Mesendoderm (in vitro differentiated cells): Measurements from ENCODE around the gene PCSK5.

Source experiments
- DNase-seq: peaks from one replicate; pipeline ENCODE4 v3.0.0; 2013
- H2AK5ac ChIP-seq: 2 replicates; pipeline ENCODE4 v1.6.1; 2013; ENCODE audit warnings: low read length, inconsistent platforms
- H2BK120ac ChIP-seq: 2 replicates; pipeline ENCODE4 v1.6.1; 2013; ENCODE audit warnings: low read depth, mild to moderate bottlenecking, low read length, moderate library complexity, mixed read lengths
- H2BK15ac ChIP-seq: replicated peaks from 2 replicates; pipeline ENCODE4 v1.6.1; 2013; ENCODE audit warnings: low read depth, mild to moderate bottlenecking, moderate library complexity
- H2BK5ac ChIP-seq: 2 replicates; pipeline ENCODE4 v1.6.1; 2013; ENCODE audit warnings: low read length, inconsistent platforms
- H3K18ac ChIP-seq: 2 replicates; pipeline ENCODE4 v1.6.1; 2013; ENCODE audit warnings: mild to moderate bottlenecking, low read length, mixed read lengths
- H3K23ac ChIP-seq: one replicate; pipeline ENCODE4 v1.6.1; 2013; ENCODE audit warnings: low read length
- H3K27ac ChIP-seq: 2 replicates; pipeline ENCODE4 v1.5.1; 2013; ENCODE audit warnings: low read depth, mild to moderate bottlenecking, inconsistent platforms, low read length, moderate library complexity
- H3K27me3 ChIP-seq: 2 replicates; pipeline ENCODE4 v1.6.1; 2013; ENCODE audit warnings: low read length, control low read depth, mild to moderate bottlenecking, inconsistent platforms; ENCODE audit not compliant: insufficient read depth, poor library complexity
- H3K36me3 ChIP-seq: 2 replicates; pipeline ENCODE4 v1.6.1; 2013; ENCODE audit warnings: low read length, inconsistent platforms; ENCODE audit not compliant: control insufficient read depth, insufficient read depth
- H3K4ac ChIP-seq: one replicate; pipeline ENCODE4 v1.6.1; 2013; ENCODE audit warnings: low read depth, mild to moderate bottlenecking, low read length, moderate library complexity
- H3K4me1 ChIP-seq: 2 replicates; pipeline ENCODE4 v1.6.1; 2013; ENCODE audit warnings: low read depth, low read length, inconsistent platforms; ENCODE audit not compliant: control insufficient read depth
- H3K4me2 ChIP-seq: 2 replicates; pipeline ENCODE4 v1.6.1; 2013; ENCODE audit warnings: low read length
- H3K4me3 ChIP-seq: 2 replicates; pipeline ENCODE4 v1.5.1; 2013; ENCODE audit warnings: mild to moderate bottlenecking, low read length
- H3K56ac ChIP-seq: one replicate; pipeline ENCODE4 v1.6.1; 2013; ENCODE audit warnings: low read length
- H3K79me1 ChIP-seq: 2 replicates; pipeline ENCODE4 v1.6.1; 2013; ENCODE audit warnings: low read length, inconsistent platforms
- H3K79me2 ChIP-seq: 2 replicates; pipeline ENCODE4 v1.6.1; 2013; ENCODE audit warnings: mild to moderate bottlenecking, low read length; ENCODE audit not compliant: control insufficient read depth, insufficient read depth
- H3K9ac ChIP-seq: 2 replicates; pipeline ENCODE4 v1.6.1; 2013; ENCODE audit warnings: low read length, inconsistent platforms
- H4K5ac ChIP-seq: one replicate; pipeline ENCODE4 v1.6.1; 2013; ENCODE audit warnings: low read length
- H4K8ac ChIP-seq: one replicate; pipeline ENCODE4 v1.6.1; 2013; ENCODE audit warnings: low read depth, mild to moderate bottlenecking, control low read depth, low read length, moderate library complexity
- whole genome bisulfite sequencing: extraction: QIAGEN DNeasy Blood & Tissue Kit; methylation state at CpG from one replicate; pipeline ENCODE4 v1.1.7; 2013; ENCODE audit warnings: low lambda C conversion rate, missing lambda C conversion rate; ENCODE audit not compliant: insufficient coverage; ENCODE audit errors: extremely low coverage; 5-methylcytosine and 5-hydroxymethylcytosine counted together

The PCSK5 gene

GRCh38 chr9:76227156-76227555 is 336.7 kb downstream of the PCSK5 start:
- H3K27ac ChIP-seq = no peak overlapping the region
- H4K5ac ChIP-seq = no peak overlapping the region
- H2AK5ac ChIP-seq = no peak overlapping the region
- H3K4me1 ChIP-seq = no peaks in the 10 kb centered on the region
- no peak overlapping the region for H3K56ac ChIP-seq
- no peak overlapping the region for H3K9ac ChIP-seq
- no peak overlapping the region for H3K4me2 ChIP-seq
- H3K4me3 ChIP-seq = no peak overlapping the region
- H3K79me1 ChIP-seq = no peaks in the 10 kb centered on the region
- no peak overlapping the region for H2BK120ac ChIP-seq
- no peak overlapping the region for H2BK5ac ChIP-seq
- no peaks in the 10 kb centered on the region for H3K79me2 ChIP-seq
- H2BK15ac ChIP-seq = no peak overlapping the region
- no peak overlapping the region for H3K4ac ChIP-seq
- H3K23ac ChIP-seq = no peak overlapping the region
- no peaks in the 10 kb centered on the region for H3K27me3 ChIP-seq
- WGBS = no CpG with 5 or more reads among the region's 2 CpGs
- no peak for DNase-seq
- H3K36me3 ChIP-seq = no peaks in the 10 kb centered on the region
- H4K8ac ChIP-seq = no peak overlapping the region
- H3K18ac ChIP-seq = no peak overlapping the region

- DNase-seq = no peak
- Histone ChIP-seq H3K4me1 (no peaks in the 10 kb centered on the region), H3K27me3 (no peaks in the 10 kb centered on the region), H3K79me1 (no peaks in the 10 kb centered on the region), H2AK5ac (no peak overlapping the region), H2BK5ac (no peak overlapping the region), H3K4me2 (no peak overlapping the region), H3K4ac (no peak overlapping the region), H2BK120ac (no peak overlapping the region), H3K4me3 (no peak overlapping the region), H3K23ac (no peak overlapping the region), H2BK15ac (no peak overlapping the region), H3K9ac (no peak overlapping the region), H3K36me3 (no peaks in the 10 kb centered on the region), H3K18ac (no peak overlapping the region), H4K8ac (no peak overlapping the region), H3K79me2 (no peaks in the 10 kb centered on the region), H3K27ac (no peak overlapping the region), H4K5ac (no peak overlapping the region), H3K56ac (no peak overlapping the region)
- no CpG with 5 or more reads among the region's 5 CpGs for WGBS
These were observed 340.5 kb downstream of the PCSK5 start for GRCh38 chr9:76231001-76231400.

- Histone ChIP-seq H3K27ac (no peak overlapping the region), H3K27me3 (no peaks in the 10 kb centered on the region), H3K79me2 (no peaks in the 10 kb centered on the region), H3K36me3 (no peaks in the 10 kb centered on the region), H4K5ac (no peak overlapping the region), H2BK15ac (no peak overlapping the region), H3K4ac (no peak overlapping the region), H2BK120ac (no peak overlapping the region), H2AK5ac (no peak overlapping the region), H3K18ac (no peak overlapping the region), H2BK5ac (no peak overlapping the region), H3K9ac (no peak overlapping the region), H3K4me3 (no peak overlapping the region), H3K4me1 (no peaks in the 10 kb centered on the region), H3K79me1 (no peaks in the 10 kb centered on the region), H4K8ac (no peak overlapping the region), H3K4me2 (no peak overlapping the region), H3K56ac (no peak overlapping the region), H3K23ac (no peak overlapping the region)
- DNase-seq = no peak
- WGBS = no CpG with 5 or more reads among the region's 7 CpGs
These were observed 342.5 kb downstream of the PCSK5 start for GRCh38 chr9:76232861-76233489.

- Histone ChIP-seq H3K56ac (no peak overlapping the region), H4K8ac (no peak overlapping the region), H3K4ac (no peak overlapping the region), H3K79me2 (no peaks in the 10 kb centered on the region), H3K27ac (no peak overlapping the region), H4K5ac (no peak overlapping the region), H3K4me1 (no peaks in the 10 kb centered on the region), H2BK120ac (no peak overlapping the region), H3K27me3 (no peaks in the 10 kb centered on the region), H3K4me3 (no peak overlapping the region), H3K79me1 (no peaks in the 10 kb centered on the region), H3K18ac (no peak overlapping the region), H2BK5ac (no peak overlapping the region), H2AK5ac (no peak overlapping the region), H3K9ac (no peak overlapping the region), H3K36me3 (no peaks in the 10 kb centered on the region), H3K4me2 (no peak overlapping the region), H2BK15ac (no peak overlapping the region), H3K23ac (no peak overlapping the region)
- no CpG with 5 or more reads among the region's 1 CpG for WGBS
- DNase-seq = no peak
These were observed 350.1 kb downstream of the PCSK5 start for GRCh38 chr9:76240578-76240977.

- H3K4me3 ChIP-seq = no peak overlapping the region
- no peak overlapping the region for H3K4me2 ChIP-seq
- H2BK120ac ChIP-seq = no peak overlapping the region
- no peak overlapping the region for H3K4ac ChIP-seq
- no peak overlapping the region for H4K8ac ChIP-seq
- no peaks in the 10 kb centered on the region for H3K79me2 ChIP-seq
- no peak for DNase-seq
- no peaks in the 10 kb centered on the region for H3K4me1 ChIP-seq
- H3K9ac ChIP-seq = no peak overlapping the region
- H4K5ac ChIP-seq = no peak overlapping the region
- H3K56ac ChIP-seq = no peak overlapping the region
- H3K18ac ChIP-seq = no peak overlapping the region
- 100% methylated on average over 1 of the region's 1 CpG for WGBS
- H3K27me3 ChIP-seq = no peaks in the 10 kb centered on the region
- no peaks in the 10 kb centered on the region for H3K79me1 ChIP-seq
- no peaks in the 10 kb centered on the region for H3K36me3 ChIP-seq
- no peak overlapping the region for H2BK5ac ChIP-seq
- H2AK5ac ChIP-seq = no peak overlapping the region
- H3K23ac ChIP-seq = no peak overlapping the region
- H2BK15ac ChIP-seq = no peak overlapping the region
- no peak overlapping the region for H3K27ac ChIP-seq
These were observed 355.0 kb downstream of the PCSK5 start for GRCh38 chr9:76245518-76245917.

- Histone ChIP-seq H3K9ac (no peak overlapping the region), H3K79me1 (no peaks in the 10 kb centered on the region), H3K18ac (no peak overlapping the region), H3K23ac (no peak overlapping the region), H2AK5ac (no peak overlapping the region), H3K27me3 (no peaks in the 10 kb centered on the region), H3K4me2 (no peak overlapping the region), H3K4ac (no peak overlapping the region), H3K27ac (no peak overlapping the region), H2BK5ac (no peak overlapping the region), H3K56ac (no peak overlapping the region), H2BK15ac (no peak overlapping the region), H4K8ac (no peak overlapping the region), H3K36me3 (no peaks in the 10 kb centered on the region), H4K5ac (no peak overlapping the region), H2BK120ac (no peak overlapping the region), H3K4me1 (no peaks in the 10 kb centered on the region), H3K4me3 (no peak overlapping the region), H3K79me2 (no peaks in the 10 kb centered on the region)
- WGBS = no CpG with 5 or more reads among the region's 9 CpGs
- DNase-seq = no peak
These were observed 356.2 kb downstream of the PCSK5 start for GRCh38 chr9:76246680-76247079.
